ENCODE measurements around the gene RDH13. TPM values are rescaled to one million over a fixed set of nuclear protein-coding genes. Genes with fewer than 3 reads are reported as not detected.
"Not testable (repeated sequence)": the region's sequence is repeated elsewhere in the genome, so short reads cannot be mapped to it uniquely, and the experiment has no call there.

The RDH13 gene
- total RNA-seq, 1 experiment from 2014 or later: 43.3 TPM

DNA sequence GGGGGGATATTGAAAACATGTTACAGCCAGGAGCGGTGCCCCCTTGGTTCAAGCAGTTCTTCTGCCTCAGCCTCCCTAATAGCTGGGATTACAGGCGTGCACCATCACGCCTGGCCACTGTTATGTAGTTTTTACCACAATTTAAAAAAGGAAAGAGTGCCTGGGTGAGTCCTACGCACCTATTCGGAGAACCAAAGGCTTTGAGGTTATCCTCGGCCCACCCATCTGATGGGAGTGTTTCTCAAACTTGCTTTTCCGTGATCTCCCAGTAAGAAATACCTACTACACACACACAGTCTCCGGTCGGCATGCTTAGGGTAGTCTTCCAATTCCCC, 20.6 kb downstream of the RDH13 start:
- no peak for DNase-seq
- no peak overlapping the region for H3K4me3 ChIP-seq (ENCODE audit: low read depth, low read length)
- no peaks in the 10 kb centered on the region for H3K27me3 Mint-ChIP-seq (ENCODE audit: insufficient read depth, unreplicated experiment)
- peaks cover 3% of the 10 kb centered on the region for H3K36me3 ChIP-seq (ENCODE audit: control insufficient read depth, insufficient read depth, low read length)
- BruUV-seq (replicated peaks): TSS peak; percentile 13
- intact Hi-C loops (cut with micrococcal nuclease; ENCODE audit: unreplicated experiment): no loop called here
- H3K4me3 Mint-ChIP-seq (ENCODE audit: unreplicated experiment): no peak overlapping the region
- H3K9me3 Mint-ChIP-seq (ENCODE audit: unreplicated experiment): no peaks in the 10 kb centered on the region
- H3K4me1 Mint-ChIP-seq (ENCODE audit: low read depth, unreplicated experiment): no peaks in the 10 kb centered on the region
- POLR2A ChIA-PET: no interaction called here
- H3K9me3 ChIP-seq: no peaks in the 10 kb centered on the region
- H3K36me3 Mint-ChIP-seq (ENCODE audit: insufficient read depth, unreplicated experiment): peaks cover 75% of the 10 kb centered on the region
- no peak overlapping the region for H3K27ac Mint-ChIP-seq (ENCODE audit: unreplicated experiment)
- CTCF ChIA-PET: interaction anchor here (0.6 kb wide), 1 partner anchor 552 kb away, joined by 3 read pairs; no protein-coding TSS in a partner anchor
- no peaks in the 10 kb centered on the region for H3K4me1 ChIP-seq
- TF ChIP-seq CTCF (IDR thresholded peaks at IDR 0.05; ENCODE audit: insufficient read depth in 1 of 2, low read depth in 1 of 2, low read length in 1 of 2, severe bottlenecking in 1 of 2, unreplicated experiment in 1 of 2): no peak
- no peaks in the 10 kb centered on the region for H3K27me3 ChIP-seq (replicated peaks; ENCODE audit: control insufficient read depth, insufficient read depth, low read length)

GRCh38 chr19:55041627-55042343, 21.2 kb downstream of the RDH13 start:
- DNase-seq: no peak
- H3K36me3 Mint-ChIP-seq (ENCODE audit: insufficient read depth, unreplicated experiment): peaks cover 70% of the 10 kb centered on the region
- no peaks in the 10 kb centered on the region for H3K9me3 Mint-ChIP-seq (ENCODE audit: unreplicated experiment)
- H3K4me3 Mint-ChIP-seq (ENCODE audit: unreplicated experiment): no peak overlapping the region
- no peak overlapping the region for H3K27ac Mint-ChIP-seq (ENCODE audit: unreplicated experiment)
- Histone ChIP-seq H3K27me3 (replicated peaks; ENCODE audit: control insufficient read depth, insufficient read depth, low read length) (no peaks in the 10 kb centered on the region), H3K4me3 (ENCODE audit: low read depth, low read length) (no peak overlapping the region), H3K9me3 (no peaks in the 10 kb centered on the region), H3K4me1 (no peaks in the 10 kb centered on the region), H3K36me3 (ENCODE audit: control insufficient read depth, insufficient read depth, low read length) (no peaks in the 10 kb centered on the region; the same call in none of the 2 replicates)
- intact Hi-C loops (cut with micrococcal nuclease; ENCODE audit: unreplicated experiment): no loop called here
- no peak for TF ChIP-seq CTCF (IDR thresholded peaks at IDR 0.05; ENCODE audit: insufficient read depth in 1 of 2, low read depth in 1 of 2, low read length in 1 of 2, severe bottlenecking in 1 of 2, unreplicated experiment in 1 of 2)
- no peaks in the 10 kb centered on the region for H3K27me3 Mint-ChIP-seq (ENCODE audit: insufficient read depth, unreplicated experiment)
- POLR2A ChIA-PET: no interaction called here
- no peaks in the 10 kb centered on the region for H3K4me1 Mint-ChIP-seq (ENCODE audit: low read depth, unreplicated experiment)
- no TSS peak for BruUV-seq (replicated peaks)
- CTCF ChIA-PET: interaction anchor here (0.6 kb wide), 1 partner anchor 552 kb away, joined by 3 read pairs; no protein-coding TSS in a partner anchor

DNA sequence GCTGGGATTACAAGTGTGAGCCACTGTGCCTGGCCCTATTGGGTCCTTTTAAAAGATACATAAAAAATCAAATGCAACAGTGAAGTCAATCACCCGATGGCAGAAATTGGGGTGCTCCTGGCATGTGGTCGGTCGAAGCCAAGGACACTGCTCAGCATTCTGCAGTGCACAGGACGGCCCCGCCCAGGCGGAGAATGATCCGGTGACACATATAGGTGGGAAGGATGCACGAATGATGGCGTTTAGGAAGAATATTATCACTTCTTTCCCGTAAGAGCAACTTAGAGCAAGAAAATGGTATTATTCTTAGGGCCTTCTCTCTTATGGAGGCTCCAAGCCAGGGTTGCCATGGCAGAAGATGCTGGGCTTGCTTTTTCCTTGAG, 21.7 kb downstream of the RDH13 start:
- DNase-seq: no peak
- H3K9me3 ChIP-seq: no peaks in the 10 kb centered on the region
- no peak for TF ChIP-seq CTCF (IDR thresholded peaks at IDR 0.05; ENCODE audit: insufficient read depth in 1 of 2, low read depth in 1 of 2, low read length in 1 of 2, severe bottlenecking in 1 of 2, unreplicated experiment in 1 of 2)
- H3K36me3 Mint-ChIP-seq (ENCODE audit: insufficient read depth, unreplicated experiment): peaks cover 64% of the 10 kb centered on the region
- H3K27ac Mint-ChIP-seq (ENCODE audit: unreplicated experiment): no peak overlapping the region
- H3K4me1 Mint-ChIP-seq (ENCODE audit: low read depth, unreplicated experiment): no peaks in the 10 kb centered on the region
- POLR2A ChIA-PET: no interaction called here
- H3K4me3 Mint-ChIP-seq (ENCODE audit: unreplicated experiment): no peak overlapping the region
- H3K36me3 ChIP-seq (ENCODE audit: control insufficient read depth, insufficient read depth, low read length): no peaks in the 10 kb centered on the region; the same call in none of the 2 replicates
- BruUV-seq (replicated peaks): no TSS peak
- no peaks in the 10 kb centered on the region for H3K9me3 Mint-ChIP-seq (ENCODE audit: unreplicated experiment)
- intact Hi-C loops (cut with micrococcal nuclease; ENCODE audit: unreplicated experiment): no loop called here
- no peaks in the 10 kb centered on the region for H3K27me3 ChIP-seq (replicated peaks; ENCODE audit: control insufficient read depth, insufficient read depth, low read length)
- H3K27me3 Mint-ChIP-seq (ENCODE audit: insufficient read depth, unreplicated experiment): no peaks in the 10 kb centered on the region
- CTCF ChIA-PET: no interaction called here
- H3K4me1 ChIP-seq: no peaks in the 10 kb centered on the region
- no peak overlapping the region for H3K4me3 ChIP-seq (ENCODE audit: low read depth, low read length)

DNA sequence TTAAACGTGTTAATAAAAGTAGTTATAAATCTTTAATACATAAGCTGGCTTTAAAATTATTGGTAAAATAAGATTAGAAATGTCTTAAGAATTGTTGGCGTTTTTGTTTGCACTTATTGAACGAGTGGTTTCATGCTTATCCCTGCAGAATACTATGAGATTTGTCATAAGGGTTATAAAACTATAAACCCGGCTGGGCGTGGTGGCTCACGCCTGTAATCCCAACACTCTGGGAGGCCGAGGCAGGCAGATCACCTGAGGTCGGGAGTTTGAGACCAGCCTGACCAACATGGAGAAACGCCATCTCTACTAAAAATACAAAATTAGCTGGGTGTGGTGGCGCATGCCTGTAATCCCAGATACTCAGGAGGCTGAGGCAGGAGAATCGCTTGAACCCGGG, 22.3 kb downstream of the RDH13 start:
- intact Hi-C loops (cut with micrococcal nuclease; ENCODE audit: unreplicated experiment); CTCF ChIA-PET; POLR2A ChIA-PET; H3K27me3 ChIP-seq (replicated peaks; ENCODE audit: control insufficient read depth, insufficient read depth, low read length); H3K4me1 ChIP-seq; H3K4me1 Mint-ChIP-seq (ENCODE audit: low read depth, unreplicated experiment); H3K27ac Mint-ChIP-seq (ENCODE audit: unreplicated experiment); H3K27me3 Mint-ChIP-seq (ENCODE audit: insufficient read depth, unreplicated experiment); H3K4me3 Mint-ChIP-seq (ENCODE audit: unreplicated experiment); H3K4me3 ChIP-seq (ENCODE audit: low read depth, low read length); H3K36me3 ChIP-seq (ENCODE audit: control insufficient read depth, insufficient read depth, low read length); BruUV-seq (replicated peaks); DNase-seq; H3K9me3 Mint-ChIP-seq (ENCODE audit: unreplicated experiment); H3K9me3 ChIP-seq: not testable (repeated sequence)
- peaks cover 60% of the 10 kb centered on the region for H3K36me3 Mint-ChIP-seq (ENCODE audit: insufficient read depth, unreplicated experiment)

- BruUV-seq (replicated peaks); H3K27ac Mint-ChIP-seq (ENCODE audit: unreplicated experiment); H3K27me3 ChIP-seq (replicated peaks; ENCODE audit: control insufficient read depth, insufficient read depth, low read length); H3K27me3 Mint-ChIP-seq (ENCODE audit: insufficient read depth, unreplicated experiment); H3K4me3 Mint-ChIP-seq (ENCODE audit: unreplicated experiment); POLR2A ChIA-PET; H3K9me3 ChIP-seq; H3K4me3 ChIP-seq (ENCODE audit: low read depth, low read length); H3K36me3 ChIP-seq (ENCODE audit: control insufficient read depth, insufficient read depth, low read length); CTCF ChIA-PET; H3K4me1 Mint-ChIP-seq (ENCODE audit: low read depth, unreplicated experiment); intact Hi-C loops (cut with micrococcal nuclease; ENCODE audit: unreplicated experiment); H3K9me3 Mint-ChIP-seq (ENCODE audit: unreplicated experiment); H3K4me1 ChIP-seq; DNase-seq: not testable (repeated sequence)
- peaks cover 38% of the 10 kb centered on the region for H3K36me3 Mint-ChIP-seq (ENCODE audit: insufficient read depth, unreplicated experiment)
Measured at GRCh38 chr19:55037603-55038002, 25.3 kb downstream of the RDH13 start.

All from Caco-2 (cell line).